Suppressor macrophage (primary cell): Measurements from ENCODE around the gene AQP2.

ENCODE experiments used
- DNase-seq, 4 experiments: peaks; one replicate each; pipeline ENCODE4 v3.0.0-alpha.2; 2020 to 2022
- total RNA-seq, 17 experiments: gene quantifications; one replicate each; lab custom pipeline; 2026; ENCODE audit warnings: mixed read lengths in 6 of 17, inconsistent platforms in 3 of 17; lab: John Stamatoyannopoulos, UW

The AQP2 gene
- total RNA-seq = 0 to 1.8 (median 0) reads per million in 17 experiments

DNA sequence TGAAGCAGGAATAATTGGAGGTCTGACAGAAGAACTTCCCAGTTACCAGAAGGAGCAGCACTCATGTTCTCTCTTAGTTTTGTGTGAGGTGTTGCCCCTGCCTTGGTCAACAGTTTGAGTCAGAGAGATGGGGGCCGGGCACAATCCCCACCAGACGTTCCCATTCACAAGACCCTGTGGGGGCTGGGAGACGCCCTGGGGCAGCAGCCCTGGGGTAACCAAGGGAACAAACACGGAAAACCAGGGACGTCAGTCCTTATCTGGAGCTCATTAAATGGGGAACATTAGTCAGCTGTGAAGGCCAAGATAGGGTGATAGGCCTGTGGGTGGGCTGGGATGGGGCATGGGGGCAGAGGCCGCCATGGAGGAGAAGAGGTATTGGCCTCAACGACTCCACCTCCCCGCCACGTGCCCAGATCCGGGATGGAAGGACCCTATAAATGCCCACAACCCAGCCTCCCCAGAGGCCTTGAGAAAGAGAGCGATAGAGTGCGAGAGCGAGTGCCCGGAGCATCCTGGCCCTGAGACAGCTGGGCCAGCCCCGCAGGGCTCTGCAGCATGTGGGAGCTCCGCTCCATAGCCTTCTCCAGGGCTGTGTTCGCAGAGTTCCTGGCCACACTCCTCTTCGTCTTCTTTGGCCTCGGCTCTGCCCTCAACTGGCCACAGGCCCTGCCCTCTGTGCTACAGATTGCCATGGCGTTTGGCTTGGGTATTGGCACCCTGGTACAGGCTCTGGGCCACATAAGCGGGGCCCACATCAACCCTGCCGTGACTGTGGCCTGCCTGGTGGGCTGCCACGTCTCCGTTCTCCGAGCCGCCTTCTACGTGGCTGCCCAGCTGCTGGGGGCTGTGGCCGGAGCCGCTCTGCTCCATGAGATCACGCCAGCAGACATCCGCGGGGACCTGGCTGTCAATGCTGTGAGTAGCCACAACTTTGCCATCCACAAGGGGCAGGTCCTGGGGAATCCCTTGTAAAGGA is at the start of gene AQP2:
AQP2 (plus strand) TSS at position 465 of the 979 bp plus-strand sequence; CDS start at position 559, 94 bp downstream.
- peak in 1 of 4 experiments; percentile 3 for DNase-seq

GRCh38 chr12:49901026-49901425 is 49.5 kb upstream of the AQP2 start:
- no peak for DNase-seq

- no peak for DNase-seq
These were observed 48.6 kb upstream of the AQP2 start for GRCh38 chr12:49901986-49902385.

DNA sequence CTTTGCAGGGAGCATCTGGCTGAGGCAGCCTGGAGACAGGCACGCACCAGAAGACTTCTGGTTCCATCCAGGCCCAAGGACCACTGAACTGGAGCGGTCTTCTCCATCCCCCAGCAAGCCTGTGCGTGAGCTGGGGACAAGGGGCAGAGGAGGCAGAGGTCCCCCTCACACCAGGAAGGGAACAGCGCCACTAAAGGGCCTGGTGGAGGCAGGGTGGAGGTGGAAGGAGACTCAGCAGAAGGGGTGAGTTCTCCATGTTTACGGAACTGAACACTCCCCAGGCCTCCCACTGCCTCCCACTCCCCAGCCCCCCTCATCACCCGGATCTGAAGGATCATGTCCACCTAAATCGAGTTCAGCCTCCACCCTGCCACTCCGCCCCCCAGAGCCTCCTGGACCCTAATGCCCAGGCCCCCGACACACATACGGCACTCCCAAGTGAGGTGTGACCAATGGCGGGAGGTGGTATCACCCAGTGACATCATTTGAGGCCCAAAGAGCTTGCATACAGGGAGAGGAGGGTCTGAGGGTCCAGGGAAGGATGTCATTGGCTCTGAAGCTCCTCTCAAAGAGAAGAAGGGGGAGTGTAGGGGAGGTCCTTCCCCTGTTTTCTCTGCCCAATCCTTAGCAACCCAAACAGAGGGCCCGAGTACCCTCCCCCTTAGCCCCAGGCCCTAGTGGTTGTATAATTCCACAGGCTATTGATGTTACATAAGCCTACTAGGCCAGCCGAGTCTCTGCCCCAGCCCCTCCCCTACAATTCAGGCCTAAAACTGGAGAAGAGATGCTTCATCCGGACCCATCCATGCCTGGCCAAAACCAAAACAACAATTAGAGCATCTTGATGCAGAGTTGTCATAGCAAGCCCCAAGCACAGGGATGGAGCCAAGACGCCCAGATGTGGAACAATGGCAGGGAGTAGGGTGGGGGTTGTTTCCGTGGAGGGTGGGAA is 47.9 kb upstream of the AQP2 start:
- DNase-seq = no peak

- DNase-seq = no peak
These were observed 47.2 kb upstream of the AQP2 start for GRCh38 chr12:49903351-49903699.

GRCh38 chr12:49903700-49904423 is 46.7 kb upstream of the AQP2 start, which contains the start of gene FAIM2:
Gene FAIM2, minus strand, starts transcription at chr12:49903900. Its CDS starts 108 bp downstream, at chr12:49903792.
- DNase-seq = peak in 3 of 4 experiments; percentile 23 to 90 (median 84)

- no peak for DNase-seq
These were observed 45.9 kb upstream of the AQP2 start for GRCh38 chr12:49904601-49905000.

GRCh38 chr12:49905718-49906314 is 44.7 kb upstream of the AQP2 start:
- peak in 1 of 4 experiments; percentile 33 for DNase-seq

- no peak for DNase-seq
These were observed 43.2 kb upstream of the AQP2 start for GRCh38 chr12:49907352-49907751.

- no peak for DNase-seq
These were observed 41.2 kb upstream of the AQP2 start for GRCh38 chr12:49909356-49909755.

- DNase-seq = peak; percentile 62 to 92 (median 82)
These were observed 40.7 kb upstream of the AQP2 start for GRCh38 chr12:49909826-49910225.

GRCh38 chr12:49910331-49911212 is 40.0 kb upstream of the AQP2 start:
- no peak for DNase-seq

DNA sequence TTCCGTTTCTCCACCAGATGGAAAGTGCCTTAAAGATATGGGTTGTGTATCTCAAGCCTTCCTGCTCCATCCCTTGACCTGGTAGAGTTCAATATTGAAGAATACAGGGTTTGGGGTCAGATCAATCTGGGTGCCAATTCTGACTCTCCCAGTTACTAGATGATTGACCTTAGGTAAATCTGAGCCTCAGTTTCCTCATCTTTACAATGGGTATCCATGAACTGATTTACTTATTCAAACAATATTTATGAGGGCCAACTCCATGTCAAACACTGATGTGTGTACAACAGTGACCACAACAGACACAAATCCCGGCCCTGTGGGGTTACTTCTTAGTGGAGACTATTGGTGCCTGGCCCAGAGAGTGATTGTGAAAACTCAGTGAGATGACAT is 39.3 kb upstream of the AQP2 start:
- no peak for DNase-seq

DNA sequence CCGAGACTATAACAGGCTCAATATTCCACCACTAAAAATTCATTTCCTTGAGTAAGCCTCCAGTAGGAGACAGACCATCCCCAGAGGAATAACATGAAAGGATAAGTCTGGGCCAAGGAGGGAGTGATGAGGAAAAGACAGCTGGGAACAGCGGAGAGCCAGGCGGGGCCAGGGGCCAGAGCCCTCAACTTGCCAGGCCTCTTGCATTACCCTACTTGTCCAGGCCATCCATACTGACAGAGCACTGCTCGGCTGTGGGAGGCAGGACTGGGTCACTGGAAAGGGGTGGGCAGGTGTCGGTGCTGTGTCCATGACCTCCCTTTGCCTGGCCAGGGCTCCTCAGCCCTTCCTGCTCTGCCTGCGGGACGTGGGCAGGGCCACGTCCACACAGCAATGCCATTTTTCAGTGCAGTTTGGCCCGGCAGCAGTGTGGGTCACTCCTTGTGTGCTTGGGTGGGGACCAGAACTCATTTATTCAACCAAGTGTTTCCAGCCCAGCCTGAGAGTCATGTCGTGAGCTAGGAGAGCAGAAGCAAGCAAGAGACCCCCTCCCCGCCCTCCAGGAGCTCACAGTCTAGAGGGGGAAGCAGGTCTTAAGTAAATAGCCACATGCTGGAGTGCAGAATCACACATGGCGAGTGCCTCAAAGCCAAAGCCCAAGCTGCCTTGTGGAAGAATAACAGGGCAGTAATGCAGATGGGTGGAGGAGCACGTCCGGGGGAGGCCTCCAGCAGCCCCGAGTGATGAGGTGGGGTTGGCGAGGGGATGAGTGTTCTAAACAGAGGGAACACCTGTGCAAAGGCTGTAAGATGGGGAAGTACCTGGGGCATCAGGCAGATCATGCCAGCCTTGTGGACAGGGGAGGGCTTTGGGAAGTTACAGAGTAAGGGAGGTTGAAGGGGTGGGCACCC is 37.9 kb upstream of the AQP2 start:
- DNase-seq = no peak

- no peak for DNase-seq
These were observed 34.2 kb upstream of the AQP2 start for GRCh38 chr12:49916129-49916919.

- DNase-seq = no peak
These were observed 33.3 kb upstream of the AQP2 start for GRCh38 chr12:49917166-49917787.

GRCh38 chr12:49917788-49918173 is 32.8 kb upstream of the AQP2 start:
- no peak for DNase-seq

GRCh38 chr12:49920241-49920914 is 30.2 kb upstream of the AQP2 start:
- DNase-seq = peak; percentile 50 to 75 (median 69)
